ENCODE results near the gene FMNL2.

The FMNL2 gene

DNA sequence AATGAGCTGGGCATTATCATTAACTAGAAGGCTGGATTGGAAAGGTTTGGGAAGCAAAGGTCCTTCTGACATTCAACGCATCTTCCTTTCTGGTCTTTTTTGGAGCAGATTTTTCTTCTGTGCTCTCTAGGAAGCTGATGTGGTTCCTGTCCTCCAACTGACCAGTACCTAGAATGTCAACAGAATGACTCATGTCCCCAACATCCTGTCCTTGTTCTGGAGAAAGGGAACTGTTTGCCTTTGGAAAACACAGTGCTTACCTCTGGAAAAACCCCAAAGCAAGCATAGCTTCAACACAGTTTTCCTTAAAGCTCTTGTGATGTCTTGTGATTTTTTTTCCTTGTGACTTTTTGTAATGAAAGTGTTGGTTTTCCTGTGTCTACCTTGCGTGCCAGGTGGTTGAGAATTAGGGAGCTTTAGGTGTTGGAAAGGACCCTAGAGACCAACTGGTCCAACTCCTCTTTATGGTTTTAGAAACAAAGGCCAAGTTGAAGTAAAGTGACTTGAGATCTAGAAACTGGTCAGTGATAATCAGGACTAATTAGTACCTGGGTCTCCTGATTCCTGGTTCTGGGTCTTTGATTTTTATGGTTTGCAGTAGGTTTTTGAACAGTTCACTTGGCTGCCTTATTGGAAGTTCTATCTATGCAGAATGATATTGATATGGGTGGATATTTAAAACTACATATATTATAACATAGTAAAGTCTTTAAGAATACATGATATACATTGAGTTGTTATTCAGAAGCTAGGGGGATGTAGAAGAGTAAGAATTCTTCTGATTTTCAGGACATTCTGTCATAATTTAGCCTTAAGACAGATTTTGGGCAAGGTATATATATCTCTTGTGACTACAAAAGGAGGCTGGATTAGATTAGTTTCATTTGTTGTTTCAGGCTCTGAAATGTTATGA, 70.5 kb downstream of the FMNL2 start:
- DNase-seq (ENCODE audit: low spot score) = peak; percentile 65

- no peak for DNase-seq (ENCODE audit: low spot score)
Observed at GRCh38 chr2:152406119-152406835, 71.3 kb downstream of the FMNL2 start.

DNA sequence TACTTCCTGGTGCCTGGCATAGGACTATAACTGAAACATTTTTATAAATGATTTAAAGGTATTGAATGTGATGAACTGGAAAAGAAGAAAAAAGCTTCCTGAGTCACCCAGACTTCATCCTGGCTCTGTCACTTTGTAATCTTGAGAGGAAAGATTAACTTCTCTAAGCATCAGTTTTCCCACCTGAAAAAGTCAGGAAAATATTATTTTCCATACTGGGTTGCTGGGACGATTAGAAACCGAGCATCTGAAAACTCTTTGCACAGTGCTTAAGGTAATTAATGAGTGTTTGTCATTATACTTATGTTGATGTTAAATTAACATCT, 71.8 kb downstream of the FMNL2 start:
- no peak for DNase-seq (ENCODE audit: low spot score)

DNA sequence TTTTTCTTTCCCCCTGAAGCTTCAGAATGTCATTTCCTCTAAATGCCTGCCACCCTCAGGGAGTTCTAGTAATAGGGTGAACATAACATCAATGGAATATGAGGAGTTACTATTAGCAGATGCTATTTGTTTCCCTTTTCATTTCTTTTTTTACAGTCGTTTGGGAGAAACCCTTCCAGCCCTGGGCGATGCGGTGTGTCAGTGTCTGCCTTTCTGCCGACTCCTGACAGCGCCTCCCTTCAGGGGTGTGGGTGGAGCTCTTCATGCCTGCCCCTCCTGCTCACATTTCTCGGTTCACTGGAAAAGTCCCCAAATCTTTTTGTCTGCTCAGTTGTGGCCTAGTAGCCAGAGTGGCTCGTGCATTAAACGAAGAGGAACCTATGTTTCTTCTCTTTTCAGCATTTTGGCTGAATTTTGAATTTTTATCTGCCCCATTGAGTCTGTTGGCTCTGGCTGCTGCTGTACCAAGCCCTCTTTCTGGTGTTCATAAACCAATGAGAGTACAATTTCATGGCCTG, 72.3 kb downstream of the FMNL2 start:
- no peak for DNase-seq (ENCODE audit: low spot score)

DNA sequence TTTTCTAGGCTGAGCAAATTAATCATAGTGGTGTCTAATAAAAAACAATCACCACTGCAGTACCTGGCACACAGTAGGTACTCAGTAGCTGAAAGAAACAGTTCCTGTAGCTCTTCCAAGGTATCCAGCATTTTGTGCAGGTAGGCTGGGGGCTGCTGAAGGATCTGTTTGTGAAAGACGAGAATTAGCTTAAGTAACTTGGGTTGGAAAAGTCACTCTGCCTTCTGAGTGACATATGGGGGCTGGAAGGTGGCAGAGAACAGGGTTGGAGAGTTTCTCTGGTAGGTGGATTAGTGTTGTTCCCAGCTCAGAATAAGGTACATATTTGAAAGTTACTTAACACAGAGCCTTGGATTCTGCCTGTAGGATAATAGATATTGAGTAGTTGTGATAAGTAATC, 72.8 kb downstream of the FMNL2 start:
- DNase-seq (ENCODE audit: low spot score) = no peak

GRCh38 chr2:152408254-152408653, 73.3 kb downstream of the FMNL2 start:
- DNase-seq (ENCODE audit: low spot score) = no peak

- no peak for DNase-seq (ENCODE audit: low spot score)
Observed at GRCh38 chr2:152409386-152410164, 74.6 kb downstream of the FMNL2 start.

DNA sequence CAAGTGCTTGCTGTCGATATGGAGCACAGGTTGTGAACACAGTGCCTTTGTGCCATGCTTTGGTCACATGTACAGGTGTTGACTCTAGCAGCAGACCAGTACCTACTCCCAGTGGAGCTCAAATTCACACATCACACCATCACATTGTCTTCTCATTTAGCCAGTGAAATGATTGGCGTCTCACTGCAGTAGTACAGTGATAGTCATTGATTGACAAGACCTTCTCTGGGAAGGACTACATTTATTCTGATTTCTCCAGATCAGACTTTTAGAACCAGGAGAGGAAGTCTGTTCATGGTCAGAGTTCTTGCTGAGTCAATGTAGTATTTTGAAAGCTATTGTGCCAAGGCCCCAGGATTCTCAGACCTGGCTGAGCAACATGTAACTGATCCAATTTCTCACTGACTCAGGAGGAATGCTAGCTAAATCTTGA, 75.2 kb downstream of the FMNL2 start:
- DNase-seq (ENCODE audit: low spot score) = no peak

DNA sequence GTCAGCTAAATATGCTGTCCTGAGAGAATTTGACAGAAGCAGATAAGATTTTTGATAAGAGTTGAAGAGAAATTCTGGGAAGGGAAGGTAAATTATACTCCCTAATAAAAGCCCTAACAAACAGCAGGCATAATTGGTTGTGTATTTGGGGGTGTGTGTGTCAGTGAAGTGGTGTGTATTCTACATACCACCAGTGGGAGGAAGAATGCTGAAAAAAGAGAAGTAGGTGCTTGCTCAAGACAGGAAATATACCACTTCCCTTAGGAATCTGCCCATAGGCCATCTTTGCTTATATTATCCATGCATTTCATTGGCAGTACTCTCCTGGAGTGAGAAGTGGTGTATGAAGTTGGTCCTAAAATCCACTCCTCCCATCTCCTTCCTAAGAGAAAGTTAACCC, 76.2 kb downstream of the FMNL2 start:
- DNase-seq (ENCODE audit: low spot score) = no peak

DNA sequence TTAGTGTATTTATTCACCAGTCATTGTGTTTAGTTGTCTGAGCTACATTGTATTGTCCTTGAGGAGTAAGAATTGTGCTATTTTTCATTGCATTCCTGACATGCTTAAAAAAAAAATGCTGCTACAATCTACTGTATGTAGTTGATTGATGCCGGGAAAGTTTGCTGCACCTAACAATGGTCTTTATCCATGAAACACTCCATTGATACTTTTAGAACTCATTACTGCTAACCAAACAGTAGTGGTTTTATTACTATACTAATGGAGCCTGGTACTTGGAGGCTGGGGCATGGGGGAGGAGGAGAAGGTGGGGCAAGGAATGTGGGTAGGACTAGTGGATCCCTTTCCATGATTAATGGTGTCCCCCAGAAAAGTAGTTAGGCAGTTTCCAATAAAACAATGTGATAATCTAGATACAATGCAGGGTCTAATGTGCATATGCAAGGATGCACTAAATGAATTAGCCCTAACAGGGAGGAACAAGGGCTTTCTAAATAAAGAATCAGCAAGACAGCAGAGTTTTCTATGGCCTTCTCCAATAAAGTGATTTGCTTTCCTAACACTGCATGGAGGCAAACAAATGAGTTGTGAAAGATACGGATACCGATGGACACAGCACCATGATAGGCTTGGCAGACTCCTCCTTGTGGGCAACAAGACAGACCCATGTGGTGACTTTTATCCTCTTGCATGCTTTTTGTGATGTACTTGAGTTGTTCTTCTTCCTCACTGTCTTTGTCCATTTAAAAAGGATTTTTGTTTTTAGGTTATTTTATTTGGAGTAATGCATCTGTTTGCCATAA, 78.5 kb downstream of the FMNL2 start:
- no peak for DNase-seq (ENCODE audit: low spot score)

DNA sequence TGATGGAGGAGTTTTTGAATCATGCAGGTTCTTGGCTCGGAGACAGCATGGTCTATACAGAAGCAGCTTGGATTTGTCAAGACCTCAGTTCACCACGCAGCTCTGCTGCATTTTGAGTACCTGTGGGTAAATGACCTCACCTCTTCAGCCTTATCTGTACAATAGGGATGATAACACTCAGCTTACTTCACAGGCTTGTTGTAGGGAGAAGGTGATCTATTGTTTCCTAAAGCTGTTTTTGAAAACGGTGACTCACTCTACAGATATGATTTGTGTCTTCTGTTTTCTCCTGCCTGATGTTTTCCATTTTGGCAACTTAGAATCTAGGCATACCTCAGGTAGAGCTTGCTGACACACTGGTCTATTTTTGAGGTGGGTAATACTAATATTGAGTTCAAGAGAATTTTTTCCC, 80.3 kb downstream of the FMNL2 start:
- DNase-seq (ENCODE audit: low spot score) = no peak

- DNase-seq (ENCODE audit: low spot score) = no peak
Observed at GRCh38 chr2:152415796-152416195, 80.8 kb downstream of the FMNL2 start.

DNA sequence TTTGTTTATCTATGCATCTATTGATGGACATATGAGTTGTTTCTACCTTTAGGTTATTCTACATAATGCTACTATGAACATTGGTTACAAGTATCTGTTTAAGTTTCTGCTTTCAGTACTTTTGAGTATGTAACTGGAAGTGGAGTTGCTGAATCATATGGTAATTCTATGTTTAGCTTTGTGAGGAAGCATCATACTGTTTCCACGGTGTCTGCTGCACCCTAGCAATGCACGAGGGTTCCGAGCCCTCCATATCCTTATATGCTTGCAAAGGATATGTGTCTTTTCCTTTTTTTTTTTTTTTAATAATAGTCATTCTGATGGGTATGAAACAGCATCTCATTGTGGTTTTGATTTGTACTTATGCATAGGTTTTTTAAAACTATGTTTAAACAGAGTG, 83.7 kb downstream of the FMNL2 start:
- no peak for DNase-seq (ENCODE audit: low spot score)

DNA sequence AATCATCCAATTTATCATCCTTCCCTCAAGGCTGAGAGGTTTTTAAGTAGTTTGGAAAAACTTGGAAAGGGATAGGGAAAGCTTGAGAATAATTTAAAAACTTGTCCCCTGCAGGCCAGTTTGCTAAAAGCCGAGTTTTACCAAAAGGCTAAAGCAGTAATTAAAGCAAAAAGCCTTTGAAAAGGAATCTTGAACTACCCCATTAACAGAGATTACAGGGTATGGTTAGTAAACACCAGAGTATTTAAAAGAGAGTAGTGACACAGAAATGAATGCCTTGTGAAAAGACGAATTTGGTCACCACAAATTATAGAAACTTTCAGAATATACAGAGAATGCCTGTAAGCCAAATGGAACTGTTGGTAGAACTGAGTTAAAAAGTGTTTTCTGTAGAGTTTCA, 85.0 kb downstream of the FMNL2 start:
- DNase-seq (ENCODE audit: low spot score) = no peak

- DNase-seq (ENCODE audit: low spot score) = no peak
Observed at GRCh38 chr2:152420363-152420762, 85.4 kb downstream of the FMNL2 start.

DNA sequence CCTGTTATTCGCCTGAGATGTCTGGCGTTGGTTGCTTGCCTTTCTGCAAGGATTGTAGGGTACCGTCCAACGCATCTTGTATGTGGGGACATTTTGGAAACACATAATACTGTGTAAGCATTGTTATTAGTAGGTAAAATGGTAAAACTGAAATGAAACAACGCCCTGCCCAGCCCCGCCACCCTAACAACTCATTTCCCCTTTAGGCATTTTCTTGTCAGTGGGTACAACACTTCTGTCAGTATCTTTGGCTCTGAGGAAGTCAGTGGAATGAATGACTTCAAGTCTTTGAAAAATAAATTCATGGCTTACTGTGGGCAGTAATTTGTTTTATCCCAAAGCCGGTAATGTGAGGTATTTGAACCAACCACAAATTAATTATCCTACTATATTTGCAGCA, 86.0 kb downstream of the FMNL2 start:
- no peak for DNase-seq (ENCODE audit: low spot score)

DNA sequence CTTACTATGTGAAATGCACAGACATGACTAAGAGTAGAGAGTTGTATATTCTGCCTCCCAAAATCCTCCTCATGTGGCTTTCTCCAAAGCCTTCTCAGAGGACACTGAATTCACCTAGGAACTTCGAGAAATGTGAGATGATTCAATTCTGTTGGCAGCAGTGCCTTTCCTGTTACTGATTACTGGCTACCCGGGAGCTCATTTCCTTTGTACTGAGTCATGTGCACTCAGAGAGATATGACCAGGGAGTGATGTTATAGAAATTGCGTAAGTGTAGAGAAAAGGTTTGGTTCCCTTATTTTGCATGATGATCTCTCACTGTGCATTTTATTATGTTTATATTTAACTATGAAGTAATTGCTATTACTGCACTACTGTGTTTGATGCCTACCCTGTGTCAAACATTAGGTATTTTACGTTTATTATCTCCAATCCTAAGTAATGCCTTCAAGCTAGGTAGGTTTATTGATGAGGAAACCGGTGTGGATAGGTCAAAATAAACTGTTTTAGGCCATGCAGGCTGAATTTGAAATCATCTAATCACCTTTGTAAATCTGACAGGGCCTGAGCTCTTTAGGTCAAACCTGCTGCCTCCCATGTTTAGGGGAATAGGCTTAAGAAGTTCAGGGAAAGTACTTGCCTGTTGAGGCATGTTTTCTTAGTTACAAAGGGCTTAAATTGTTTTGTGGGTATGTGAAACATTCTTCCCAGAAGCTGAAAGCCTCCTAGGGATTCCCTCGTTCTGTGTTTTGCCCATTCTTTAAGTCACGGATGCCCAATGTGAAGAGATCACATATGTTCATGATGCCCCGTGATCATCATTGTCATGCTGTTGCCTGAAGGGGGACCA, 86.8 kb downstream of the FMNL2 start:
- peak; percentile 86 for DNase-seq (ENCODE audit: low spot score)

GRCh38 chr2:152423684-152424083, 88.7 kb downstream of the FMNL2 start:
- DNase-seq (ENCODE audit: low spot score) = no peak

DNA sequence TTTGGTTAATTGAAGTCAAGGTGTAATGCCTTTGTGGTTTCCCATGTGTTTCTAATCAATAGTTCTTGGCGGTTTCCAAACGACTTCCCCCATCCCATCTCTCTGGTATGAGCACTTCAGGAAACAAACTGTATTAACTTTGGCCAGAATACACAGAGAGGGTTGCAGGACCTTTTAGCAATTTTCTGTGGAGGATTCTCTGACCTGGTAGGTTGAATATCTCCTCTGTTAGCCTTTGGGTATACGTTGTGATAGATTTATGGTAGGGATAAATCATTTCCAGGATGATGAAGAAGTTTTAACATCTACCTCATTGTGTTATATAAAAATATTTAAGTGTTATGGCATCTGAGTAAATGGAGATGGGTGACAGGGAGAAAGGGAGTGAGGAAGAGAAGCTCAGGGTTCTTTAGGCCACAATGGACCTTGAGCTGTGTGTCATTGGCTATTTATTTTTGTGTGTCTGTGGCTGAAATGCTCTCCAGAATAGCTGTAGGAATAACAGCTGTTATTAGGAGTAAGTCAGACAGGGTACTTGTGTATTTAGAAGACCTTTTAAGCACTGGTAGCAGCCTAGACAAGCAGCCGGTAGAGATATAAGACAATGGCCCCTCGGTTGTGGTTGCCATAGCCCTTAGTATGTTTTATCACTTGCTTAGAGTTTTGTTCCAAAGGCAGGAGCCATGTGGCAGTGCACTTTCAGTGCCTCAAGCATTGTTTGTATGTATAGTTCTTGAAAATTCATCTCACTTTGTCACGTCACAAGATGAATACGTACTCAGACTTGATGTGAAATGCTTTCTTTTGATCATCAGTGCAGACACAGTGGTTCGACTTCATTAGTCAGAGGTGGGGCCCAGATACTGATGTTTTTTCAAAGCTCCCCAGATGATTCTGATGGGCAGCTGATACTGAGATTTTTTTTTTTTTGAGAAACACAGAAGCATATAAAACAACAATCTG, 91.1 kb downstream of the FMNL2 start:
- DNase-seq (ENCODE audit: low spot score) = no peak

DNA sequence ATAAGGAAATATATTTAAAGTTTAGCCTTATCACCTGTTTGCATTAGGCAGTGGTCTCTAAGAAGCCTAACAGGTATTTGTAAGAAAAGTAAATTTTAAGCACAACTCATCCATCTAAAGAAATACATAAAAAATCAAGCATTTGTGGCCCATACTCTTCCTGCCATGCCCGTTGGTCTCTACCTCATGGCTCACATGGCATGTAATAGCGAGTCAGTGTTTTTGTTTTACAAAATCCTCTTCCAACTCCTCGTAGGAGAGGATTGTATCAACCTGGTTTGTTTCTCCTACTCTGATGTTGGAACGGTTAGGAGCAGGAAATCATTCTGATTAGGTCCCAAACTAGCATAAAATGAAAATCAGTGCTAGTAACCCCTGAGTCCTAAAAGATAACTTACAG, 91.8 kb downstream of the FMNL2 start:
- DNase-seq (ENCODE audit: low spot score) = no peak
